ENCODE results near the gene GMIP. TPM values are rescaled to one million over a fixed set of nuclear protein-coding genes. Genes with fewer than 3 reads are reported as not detected.

The GMIP gene
- total RNA-seq, 1 donor from 2014 or later: 18.0 TPM

GRCh38 chr19:19626516-19627472 lies 16.7 kb downstream of the GMIP start:
- Mint-ChIP-seq H3K9me3 (ENCODE audit: low read depth) (no peaks in the 10 kb centered on the region), H3K27ac (ENCODE audit: unreplicated experiment) (peak overlapping the region; percentile 18), H3K27me3 (ENCODE audit: low read depth) (no peaks in the 10 kb centered on the region), H3K4me1 (ENCODE audit: low read depth) (peaks cover 13% of the 10 kb centered on the region), H3K36me3 (ENCODE audit: low read depth) (no peaks in the 10 kb centered on the region), H3K4me3 (ENCODE audit: unreplicated experiment) (peak overlapping the region; percentile 72)
- no peak for TF ChIP-seq CTCF (IDR thresholded peaks at IDR 0.05)
- peak; percentile 92 for DNase-seq (ENCODE audit: low spot score)

- no peak for DNase-seq (ENCODE audit: low spot score)
- peaks cover 15% of the 10 kb centered on the region for H3K4me1 Mint-ChIP-seq (ENCODE audit: low read depth)
- H3K9me3 Mint-ChIP-seq (ENCODE audit: low read depth): no peaks in the 10 kb centered on the region
- H3K27me3 Mint-ChIP-seq (ENCODE audit: low read depth): no peaks in the 10 kb centered on the region
- no peak overlapping the region for H3K27ac Mint-ChIP-seq (ENCODE audit: unreplicated experiment)
- TF ChIP-seq CTCF (IDR thresholded peaks at IDR 0.05): no peak
- H3K4me3 Mint-ChIP-seq (ENCODE audit: unreplicated experiment): no peak overlapping the region
- no peaks in the 10 kb centered on the region for H3K36me3 Mint-ChIP-seq (ENCODE audit: low read depth)
Measured at GRCh38 chr19:19624032-19624570, 19.4 kb downstream of the GMIP start.

GRCh38 chr19:19623383-19623782 lies 20.1 kb downstream of the GMIP start:
- no peak for DNase-seq (ENCODE audit: low spot score)
- H3K36me3 Mint-ChIP-seq (ENCODE audit: low read depth): no peaks in the 10 kb centered on the region
- H3K4me3 Mint-ChIP-seq (ENCODE audit: unreplicated experiment): no peak overlapping the region
- TF ChIP-seq CTCF (IDR thresholded peaks at IDR 0.05): no peak
- H3K27me3 Mint-ChIP-seq (ENCODE audit: low read depth): no peaks in the 10 kb centered on the region
- no peak overlapping the region for H3K27ac Mint-ChIP-seq (ENCODE audit: unreplicated experiment)
- no peaks in the 10 kb centered on the region for H3K9me3 Mint-ChIP-seq (ENCODE audit: low read depth)
- peaks cover 15% of the 10 kb centered on the region for H3K4me1 Mint-ChIP-seq (ENCODE audit: low read depth)

GRCh38 chr19:19619849-19620210 lies 23.6 kb downstream of the GMIP start:
- no peak for DNase-seq (ENCODE audit: low spot score)
- TF ChIP-seq CTCF (IDR thresholded peaks at IDR 0.05): no peak
- no peaks in the 10 kb centered on the region for H3K36me3 Mint-ChIP-seq (ENCODE audit: low read depth)
- no peaks in the 10 kb centered on the region for H3K27me3 Mint-ChIP-seq (ENCODE audit: low read depth)
- no peak overlapping the region for H3K27ac Mint-ChIP-seq (ENCODE audit: unreplicated experiment)
- no peaks in the 10 kb centered on the region for H3K9me3 Mint-ChIP-seq (ENCODE audit: low read depth)
- H3K4me3 Mint-ChIP-seq (ENCODE audit: unreplicated experiment): no peak overlapping the region
- H3K4me1 Mint-ChIP-seq (ENCODE audit: low read depth): peaks cover 16% of the 10 kb centered on the region

GRCh38 chr19:19619181-19619848 lies 24.1 kb downstream of the GMIP start:
- Mint-ChIP-seq H3K4me1 (ENCODE audit: low read depth) (peaks cover 16% of the 10 kb centered on the region), H3K27ac (ENCODE audit: unreplicated experiment) (no peak overlapping the region), H3K27me3 (ENCODE audit: low read depth) (no peaks in the 10 kb centered on the region), H3K36me3 (ENCODE audit: low read depth) (no peaks in the 10 kb centered on the region), H3K4me3 (ENCODE audit: unreplicated experiment) (peak overlapping the region; percentile 81), H3K9me3 (ENCODE audit: low read depth) (no peaks in the 10 kb centered on the region)
- TF ChIP-seq CTCF (IDR thresholded peaks at IDR 0.05): no peak
- DNase-seq (ENCODE audit: low spot score): no peak

Data from chondrocyte (in vitro differentiated cells).